Keratinocyte (primary cell): Measurements from ENCODE around the gene SIGMAR1. TPM values are rescaled to one million over a fixed set of nuclear protein-coding genes. Genes with fewer than 3 reads are reported as not detected.

Source experiments
- DNase-seq: peaks from one replicate; pipeline ENCODE4 v3.0.0-alpha.2; 2011; ENCODE audit warnings: low read depth, missing footprints, low spot score
- FAIRE-seq: peaks from 2 replicates; lab custom pipeline; 2011; peaks lifted over from hg19 to GRCh38; lab: Jason Lieb, UNC
- H2AFZ ChIP-seq: 2 replicates; pipeline ENCODE4 v1.6.0; 2012; ENCODE audit warnings: low read length, control low read depth, inconsistent platforms; ENCODE audit not compliant: control insufficient read depth
- H3K27ac ChIP-seq: 2 replicates; pipeline ENCODE4 v1.5.1; 2011; ENCODE audit warnings: low read length; ENCODE audit not compliant: control insufficient read depth, insufficient read depth
- H3K27me3 ChIP-seq: 3 replicates; pipeline ENCODE4 v1.6.0; 2011; ENCODE audit warnings: low read length; ENCODE audit not compliant: control insufficient read depth, insufficient read depth; ENCODE audit errors: extremely low read depth
- H3K36me3 ChIP-seq, 2 experiments: 2 replicates in 1 of 2; 3 replicates in 1 of 2; pipeline ENCODE4 v1.5.1; 2011; ENCODE audit warnings: low read length in 2 of 2, mild to moderate bottlenecking in 1 of 2; ENCODE audit not compliant: control insufficient read depth in 2 of 2, insufficient read depth in 2 of 2; ENCODE audit errors: extremely low read depth in 1 of 2
- H3K4me1 ChIP-seq: 3 replicates; pipeline ENCODE4 v1.5.1; 2011; ENCODE audit warnings: low read length; ENCODE audit not compliant: control insufficient read depth, insufficient read depth; ENCODE audit errors: extremely low read depth
- H3K4me2 ChIP-seq: 3 replicates; pipeline ENCODE4 v1.6.0; 2011; ENCODE audit warnings: low read depth, low read length; ENCODE audit not compliant: control insufficient read depth, insufficient read depth; ENCODE audit errors: extremely low read depth
- H3K4me3 ChIP-seq, 3 experiments: fragments of 200-600 bp in 1 of 3; sonication (generic) in 1 of 3; 2 replicates in 2 of 3; 3 replicates in 1 of 3; pipeline ENCODE4 v1.5.1; 2011 to 2016; ENCODE audit warnings: low read length in 3 of 3, mild to moderate bottlenecking in 3 of 3, control low read depth in 2 of 3, inconsistent platforms in 1 of 3, low read depth in 1 of 3, mixed read lengths in 1 of 3, mixed run types in 1 of 3, moderate library complexity in 1 of 3; ENCODE audit not compliant: control insufficient read depth in 2 of 3, insufficient read depth in 2 of 3; ENCODE audit errors: extremely low read depth in 1 of 3
- H3K79me2 ChIP-seq: 2 replicates; pipeline ENCODE4 v1.6.0; 2012; ENCODE audit warnings: low read length; ENCODE audit not compliant: control insufficient read depth, insufficient read depth
- H3K9ac ChIP-seq: 3 replicates; pipeline ENCODE4 v1.6.0; 2011; ENCODE audit warnings: low read length; ENCODE audit not compliant: control insufficient read depth, insufficient read depth; ENCODE audit errors: extremely low read depth
- H3K9me1 ChIP-seq: 3 replicates; pipeline ENCODE4 v1.6.0; 2011; ENCODE audit warnings: low read length; ENCODE audit not compliant: control insufficient read depth, insufficient read depth; ENCODE audit errors: extremely low read depth
- H3K9me3 ChIP-seq: 2 replicates; pipeline ENCODE4 v1.5.1; 2012; ENCODE audit warnings: low read depth, low read length; ENCODE audit not compliant: control insufficient read depth
- H4K20me1 ChIP-seq: 3 replicates; pipeline ENCODE4 v1.6.0; 2011; ENCODE audit warnings: low read length; ENCODE audit not compliant: control insufficient read depth, insufficient read depth; ENCODE audit errors: extremely low read depth
- EZH2 ChIP-seq: IDR thresholded peaks from one replicate; pipeline ENCODE4 v1.6.1; 2012; ENCODE audit warnings: inconsistent platforms, mild to moderate bottlenecking, low read length, moderate library complexity
- dilution Hi-C: fragments of 300-500 bp; cut with MboI; formaldehyde crosslinking; loops from one replicate; pipeline ENCODE4 v1.7.0; 2020; ENCODE audit warnings: low sequenced_read_pairs; ENCODE audit not compliant: extremely low pct_ligation_motif_present
- polyA plus RNA-seq, 5 experiments: library from polyadenylated mRNA; depleted of rRNA in 3 of 5; stranded (reverse) in 3 of 5; stranded (forward) in 1 of 5; unstranded in 1 of 5; fragments of >200 nt; gene quantifications; 1 replicate in 1 of 5; 2 replicates in 3 of 5; 3 replicates in 1 of 5; pipeline versions ENCODE4 v1.2.1 to v1.2.3, GENCODE V29; 2011 to 2012; ENCODE audit warnings: missing spikeins in 2 of 5, low read depth in 1 of 5, low replicate concordance in 1 of 5
- TF ChIP-seq, protein P1 (sequence below), 3 experiments: IDR thresholded peaks in 1 of 3; conservative IDR thresholded peaks in 1 of 3; optimal IDR thresholded peaks in 1 of 3; 2 replicates in 2 of 3; 3 replicates in 1 of 3; pipeline versions ENCODE3 to v1.5.1; 2011; ENCODE audit warnings: low read length in 3 of 3, mild to moderate bottlenecking in 3 of 3, moderate library complexity in 2 of 3, control low read depth in 1 of 3, inconsistent platforms in 1 of 3; ENCODE audit not compliant: insufficient read depth in 2 of 3; ENCODE audit errors: extremely low read depth in 1 of 3

Gene SIGMAR1
- polyA plus RNA-seq, 1 donor (not counting 4 experiments of a cell fraction or from before 2014, with no cell fraction given): 74.9 TPM

DNA sequence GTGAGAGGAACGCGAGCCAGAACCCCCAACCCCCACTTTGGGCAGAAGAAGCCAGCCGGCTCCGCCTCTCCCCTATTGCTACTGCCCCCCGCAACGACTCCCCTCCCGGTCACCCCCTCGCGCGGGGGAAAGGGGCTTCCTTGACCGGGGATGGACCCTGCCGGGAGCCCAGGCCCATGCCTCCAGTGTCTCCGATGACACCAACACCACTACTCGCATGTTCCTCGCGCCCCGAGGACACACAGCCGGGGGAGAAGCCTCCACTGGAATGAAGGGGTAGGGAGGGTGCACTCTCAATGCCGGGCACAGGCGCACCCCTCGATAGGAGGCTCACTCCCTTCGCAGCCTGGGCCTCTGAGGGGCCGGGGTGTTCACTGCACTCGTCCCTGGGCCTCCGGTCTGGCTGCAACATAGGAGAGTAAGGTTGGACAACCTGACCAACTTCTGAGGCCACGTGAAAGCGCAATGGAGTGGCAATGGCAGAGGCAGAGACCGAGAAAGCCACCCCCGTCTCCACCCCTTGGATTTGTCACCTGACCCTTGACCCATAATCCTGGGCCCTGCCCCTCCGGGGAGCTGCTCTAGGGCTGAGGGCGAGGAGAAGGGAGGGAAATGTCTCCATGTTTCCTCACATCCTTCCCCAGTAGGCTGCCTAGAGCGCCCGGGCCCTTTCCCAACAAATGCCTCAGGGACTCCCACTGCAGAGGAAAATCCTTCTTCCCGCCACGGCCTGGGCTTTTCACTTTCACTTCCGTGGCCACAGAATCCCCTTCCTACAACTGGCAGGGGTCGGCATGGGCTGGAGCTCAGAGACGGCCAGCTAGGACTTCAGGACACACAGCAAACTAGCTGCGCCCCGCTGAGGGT lies 47.0 kb downstream of the SIGMAR1 start:
- FAIRE-seq (no peak), DNase-seq (no peak)
- peak overlapping the region; percentile 68 for H3K4me2 ChIP-seq
- no peak overlapping the region for H3K9ac ChIP-seq
- H3K36me3 ChIP-seq: no peaks in the 10 kb centered on the region
- TF ChIP-seq, protein P1, sequence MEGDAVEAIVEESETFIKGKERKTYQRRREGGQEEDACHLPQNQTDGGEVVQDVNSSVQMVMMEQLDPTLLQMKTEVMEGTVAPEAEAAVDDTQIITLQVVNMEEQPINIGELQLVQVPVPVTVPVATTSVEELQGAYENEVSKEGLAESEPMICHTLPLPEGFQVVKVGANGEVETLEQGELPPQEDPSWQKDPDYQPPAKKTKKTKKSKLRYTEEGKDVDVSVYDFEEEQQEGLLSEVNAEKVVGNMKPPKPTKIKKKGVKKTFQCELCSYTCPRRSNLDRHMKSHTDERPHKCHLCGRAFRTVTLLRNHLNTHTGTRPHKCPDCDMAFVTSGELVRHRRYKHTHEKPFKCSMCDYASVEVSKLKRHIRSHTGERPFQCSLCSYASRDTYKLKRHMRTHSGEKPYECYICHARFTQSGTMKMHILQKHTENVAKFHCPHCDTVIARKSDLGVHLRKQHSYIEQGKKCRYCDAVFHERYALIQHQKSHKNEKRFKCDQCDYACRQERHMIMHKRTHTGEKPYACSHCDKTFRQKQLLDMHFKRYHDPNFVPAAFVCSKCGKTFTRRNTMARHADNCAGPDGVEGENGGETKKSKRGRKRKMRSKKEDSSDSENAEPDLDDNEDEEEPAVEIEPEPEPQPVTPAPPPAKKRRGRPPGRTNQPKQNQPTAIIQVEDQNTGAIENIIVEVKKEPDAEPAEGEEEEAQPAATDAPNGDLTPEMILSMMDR (optimal IDR thresholded peaks at IDR 0.05 in 1 of 3, IDR thresholded peaks at IDR 0.05 in 1 of 3, conservative IDR thresholded peaks at IDR 0.05 in 1 of 3; ENCODE audit: extremely low read depth in 1 of 3, insufficient read depth in 2 of 3, low read length in 3 of 3): no peak
- TF ChIP-seq EZH2: no peak
- H3K27ac ChIP-seq: no peak overlapping the region
- peak overlapping the region; percentile 14 to 50 (median 24) for H3K4me3 ChIP-seq
- H3K79me2 ChIP-seq: no peaks in the 10 kb centered on the region
- H3K4me1 ChIP-seq: peaks cover 8% of the 10 kb centered on the region
- dilution Hi-C loops: no loop called here
- no peak overlapping the region for H2AFZ ChIP-seq
- H4K20me1 ChIP-seq: no peaks in the 10 kb centered on the region
- peaks cover 72% of the 10 kb centered on the region for H3K27me3 ChIP-seq
- no peaks in the 10 kb centered on the region for H3K9me3 ChIP-seq
- H3K9me1 ChIP-seq: no peaks in the 10 kb centered on the region

DNA sequence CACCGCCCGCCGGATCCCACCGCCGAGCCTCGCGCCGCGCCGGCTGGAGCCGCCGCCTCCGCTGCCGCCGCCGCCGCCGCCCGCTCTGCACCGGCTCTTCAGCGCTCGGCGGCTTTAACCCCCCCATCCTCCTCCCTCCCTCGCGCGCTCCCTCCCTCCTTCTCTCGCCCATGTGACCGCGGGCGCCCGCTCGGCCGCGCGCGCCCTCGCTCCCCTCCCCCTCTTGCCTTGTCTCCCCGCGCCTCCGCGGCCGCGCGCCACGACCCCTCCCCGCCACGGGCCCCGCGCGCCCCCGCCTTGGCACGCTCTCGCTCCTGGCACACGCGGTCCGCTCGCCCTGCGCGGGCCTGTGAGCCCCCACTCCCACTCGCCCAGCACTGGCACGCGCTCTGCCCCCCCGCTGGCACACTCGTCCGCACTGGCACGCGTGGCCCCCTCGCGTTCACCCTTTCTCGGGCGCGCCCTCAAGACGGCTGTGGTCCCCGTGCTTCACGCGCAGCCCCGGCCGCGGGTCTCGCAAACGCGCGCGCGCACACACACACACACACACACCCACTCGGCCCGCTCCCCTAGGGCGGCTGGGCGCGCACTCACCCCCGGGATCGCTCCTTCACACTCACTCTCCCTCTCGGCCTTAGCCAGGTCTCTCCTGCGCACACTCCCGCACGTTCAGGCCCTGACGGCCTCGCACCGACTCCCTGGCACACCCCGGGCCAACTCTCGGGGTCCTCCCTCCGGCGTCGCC lies 47.8 kb downstream of the SIGMAR1 start, which contains the start of gene CNTFR:
TSS of gene CNTFR (minus strand) at position 89 of the 745 bp plus-strand sequence. CDS start 20,743 bp downstream, outside the sequence.
- H3K9ac ChIP-seq: no peak within 1 kb of the TSS
- TF ChIP-seq, protein P1 (optimal IDR thresholded peaks at IDR 0.05 in 1 of 3, IDR thresholded peaks at IDR 0.05 in 1 of 3, conservative IDR thresholded peaks at IDR 0.05 in 1 of 3; ENCODE audit: extremely low read depth in 1 of 3, insufficient read depth in 2 of 3, low read length in 3 of 3): no peak
- TF ChIP-seq EZH2: peak; percentile 78
- H2AFZ ChIP-seq: no peak within 1 kb of the TSS
- H4K20me1 ChIP-seq: no peaks in the 10 kb centered on the region
- no peaks in the 10 kb centered on the region for H3K9me1 ChIP-seq
- dilution Hi-C loops: no loop called here
- FAIRE-seq: no peak
- peaks cover under 1% of the 10 kb centered on the region for H3K9me3 ChIP-seq
- no peak for DNase-seq
- H3K36me3 ChIP-seq: no peaks in the 10 kb centered on the region
- H3K4me1 ChIP-seq: peaks cover 8% of the 10 kb centered on the region
- no peak within 1 kb of the TSS for H3K27ac ChIP-seq
- peaks cover 78% of the 10 kb centered on the region for H3K27me3 ChIP-seq
- H3K4me3 ChIP-seq: peak within 1 kb of the TSS; percentile 10 to 45 (median 24)
- peak within 1 kb of the TSS; percentile 68 for H3K4me2 ChIP-seq
- no peaks in the 10 kb centered on the region for H3K79me2 ChIP-seq
